HG02840 (cell line): Measurements from ENCODE around the gene CASS4.
"Not testable (repeated sequence)": the region's sequence is repeated elsewhere in the genome, so short reads cannot be mapped to it uniquely, and the experiment has no call there.

ENCODE experiments used
- ATAC-seq: cut with Tn5 transposase; IDR thresholded peaks from one replicate; pipeline ENCODE4 v1.9.1; 2021; ENCODE audit warnings: mild to moderate bottlenecking, moderate library complexity, moderate number of reproducible peaks; ENCODE audit not compliant: unreplicated experiment, low FRiP score

Gene CASS4

DNA sequence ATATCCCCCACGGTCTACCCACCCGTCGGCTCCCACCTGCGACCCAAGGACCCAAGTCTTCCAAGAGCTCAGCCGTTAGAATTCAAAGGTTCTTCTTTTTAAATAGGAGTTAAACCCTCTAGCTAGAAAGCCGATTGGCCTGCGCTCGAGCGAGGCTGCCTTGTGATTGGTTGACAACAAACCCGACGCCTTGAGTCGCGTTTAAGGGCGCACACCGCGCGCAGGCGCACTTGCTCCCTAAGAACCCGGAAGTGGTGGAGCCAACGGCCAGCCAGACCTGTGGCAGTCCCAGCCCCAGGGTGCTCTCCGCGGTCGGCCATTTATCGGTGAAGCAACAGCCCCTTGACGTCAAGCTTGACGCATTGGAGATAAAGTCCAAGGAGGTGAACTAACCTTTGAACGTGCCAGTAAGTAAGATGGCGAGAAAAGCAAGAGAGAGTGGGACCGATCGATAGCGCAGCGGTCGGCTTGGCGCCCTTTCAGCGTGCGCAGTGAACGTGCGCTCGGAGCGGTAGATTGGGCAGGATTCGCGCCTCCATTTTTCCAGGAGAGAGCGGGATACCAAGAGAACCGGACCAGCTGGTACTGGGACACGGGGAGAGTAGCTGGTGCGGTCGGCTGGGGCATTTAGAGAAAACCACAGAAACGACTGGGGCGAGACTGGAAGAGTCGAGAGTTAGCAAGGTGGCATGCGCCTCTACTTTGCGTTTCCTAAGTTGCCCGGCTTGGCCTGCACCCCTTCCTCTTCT lies 19.8 kb upstream of the CASS4 start, which contains the start of the genes AURKA and CSTF1:
AURKA (minus strand) TSS at position 84 of the 749 bp plus-strand sequence. CDS start 4,018 bp downstream, outside the sequence.
CSTF1 (plus strand) TSS at position 514 of the 749 bp plus-strand sequence. CDS start 2,908 bp downstream, outside the sequence.
- ATAC-seq, result peak; percentile 96

DNA sequence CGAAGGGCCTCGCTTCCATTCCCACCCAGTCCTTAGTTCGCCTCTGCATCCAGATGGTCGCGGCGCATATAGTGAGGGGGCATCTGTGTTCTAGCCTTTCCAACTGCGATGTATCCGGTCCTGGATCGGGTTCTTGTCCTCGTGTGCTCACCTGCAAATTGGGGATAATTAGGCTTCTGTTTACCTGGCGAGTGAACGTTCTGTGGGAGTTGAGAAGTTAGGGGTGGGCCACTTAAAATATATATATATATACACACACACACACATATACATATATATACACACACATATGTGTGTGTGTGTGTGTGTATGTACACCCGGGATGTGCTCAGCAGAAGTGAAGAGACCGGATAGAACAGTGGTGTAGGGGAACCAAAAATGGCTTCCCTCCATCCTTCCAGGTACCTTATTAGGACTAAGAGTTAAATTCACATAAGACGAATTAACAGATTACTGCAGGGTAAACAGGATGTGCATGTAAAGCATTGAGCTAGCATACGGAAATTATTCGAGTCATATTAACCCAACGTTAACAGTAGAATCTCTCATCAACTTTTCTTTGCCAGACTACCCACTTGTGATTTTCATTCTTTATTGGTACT lies 19.1 kb upstream of the CASS4 start:
- ATAC-seq, result no peak

DNA sequence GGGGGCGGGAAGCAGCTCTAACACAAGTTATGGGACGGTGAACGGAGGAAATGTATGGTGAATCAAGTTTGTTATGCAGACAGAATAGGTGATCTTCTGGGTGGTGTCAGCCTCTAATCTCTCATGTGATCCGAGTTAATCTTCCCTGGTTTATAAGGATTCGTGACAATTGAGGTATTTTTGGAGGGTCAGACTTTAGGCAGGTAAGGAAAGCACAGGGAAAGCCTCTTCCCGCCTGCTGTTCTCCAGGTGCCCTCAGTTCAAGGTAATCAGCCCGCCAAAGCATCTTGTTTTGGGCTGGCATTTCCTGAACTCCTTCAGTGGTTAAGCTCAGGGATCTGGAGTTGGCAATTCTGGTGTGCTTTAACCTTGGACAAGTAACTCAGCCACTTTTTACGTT lies 18.4 kb upstream of the CASS4 start:
- no peak for ATAC-seq

DNA sequence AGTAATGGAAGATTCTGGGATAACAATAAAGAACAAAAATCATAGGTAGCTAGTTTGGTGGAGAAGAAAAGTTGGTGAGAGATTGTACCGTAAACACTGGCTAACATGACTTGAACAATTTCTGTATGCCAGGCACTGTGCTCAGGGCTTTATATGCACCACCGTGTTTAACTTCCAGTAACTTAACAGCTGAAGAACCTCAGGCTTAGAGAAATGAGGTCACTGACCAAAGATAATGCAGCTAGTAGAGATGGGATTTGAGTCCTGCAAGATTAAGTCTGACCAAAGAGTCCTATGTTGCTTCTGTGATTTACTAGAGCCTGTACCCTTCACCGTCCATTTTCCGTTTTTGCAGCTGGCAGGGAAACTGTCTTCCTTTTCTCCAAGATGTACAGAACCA lies 16.9 kb upstream of the CASS4 start:
- no peak for ATAC-seq

DNA sequence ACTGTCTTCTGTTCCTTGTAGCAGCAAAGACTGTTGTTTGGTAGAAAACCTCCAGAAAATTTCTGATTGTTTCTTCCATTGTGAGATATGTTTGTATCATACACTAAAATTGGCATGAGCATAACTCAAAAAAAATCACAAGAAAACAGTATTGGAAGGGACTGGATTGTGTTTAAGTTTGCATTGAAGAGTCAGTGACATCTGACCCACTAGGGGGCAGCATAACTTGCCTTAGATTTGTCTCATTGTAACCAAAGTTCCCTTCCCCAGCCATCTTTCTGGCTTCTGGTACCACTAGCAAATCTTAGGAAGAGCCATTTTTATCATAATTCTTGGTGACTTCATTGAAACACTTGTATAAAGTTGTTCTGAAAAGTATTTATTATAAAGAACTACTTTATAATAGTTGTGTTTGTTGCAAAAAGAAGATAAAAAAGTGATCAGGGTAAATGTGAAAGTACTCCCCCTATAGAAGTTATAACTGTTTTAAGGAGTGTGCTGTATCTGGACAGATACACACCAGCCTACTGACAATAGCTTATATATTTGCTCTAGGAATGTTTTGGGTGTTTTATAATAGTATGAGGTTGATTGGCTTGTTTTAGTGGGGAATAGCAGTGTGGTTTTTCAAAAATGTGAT lies 11.9 kb upstream of the CASS4 start:
- ATAC-seq, result no peak

DNA sequence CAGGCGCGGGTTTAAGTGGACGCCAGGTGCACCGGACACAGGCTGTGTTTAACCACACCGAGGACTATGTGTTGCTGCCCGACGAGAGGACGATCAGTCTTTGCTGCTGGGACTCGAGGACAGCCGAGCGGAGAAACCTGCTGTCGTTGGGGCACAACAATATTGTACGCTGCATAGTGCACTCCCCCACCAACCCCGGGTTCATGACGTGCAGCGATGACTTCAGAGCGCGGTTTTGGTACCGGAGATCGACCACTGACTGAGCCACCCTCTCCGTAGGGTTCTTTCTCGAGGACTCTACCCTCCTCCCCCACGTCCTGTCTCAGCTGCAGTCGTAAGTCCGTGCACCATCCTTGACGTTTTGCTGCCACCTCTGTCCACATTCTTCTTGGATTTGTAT lies 8.6 kb upstream of the CASS4 start:
- no peak for ATAC-seq

DNA sequence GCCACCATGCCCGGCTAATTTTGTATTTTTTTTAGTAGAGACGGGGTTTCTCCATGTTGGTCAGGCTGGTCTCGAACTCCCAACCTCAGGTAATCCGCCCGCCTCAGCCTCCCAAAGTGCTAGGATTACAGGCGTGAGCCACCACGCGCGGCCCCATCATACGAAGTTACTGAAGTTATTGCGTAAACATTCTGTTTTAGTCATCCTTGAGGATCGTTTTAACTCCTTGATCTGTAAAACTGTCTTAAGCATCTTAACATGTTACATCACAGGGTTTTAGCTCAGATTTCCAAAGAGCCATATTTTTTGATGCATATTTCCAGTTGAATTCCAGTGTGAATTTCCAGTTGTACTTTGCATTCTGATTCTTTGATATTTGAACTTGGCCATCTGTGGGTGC lies 6.7 kb upstream of the CASS4 start:
- not testable (repeated sequence) for ATAC-seq

DNA sequence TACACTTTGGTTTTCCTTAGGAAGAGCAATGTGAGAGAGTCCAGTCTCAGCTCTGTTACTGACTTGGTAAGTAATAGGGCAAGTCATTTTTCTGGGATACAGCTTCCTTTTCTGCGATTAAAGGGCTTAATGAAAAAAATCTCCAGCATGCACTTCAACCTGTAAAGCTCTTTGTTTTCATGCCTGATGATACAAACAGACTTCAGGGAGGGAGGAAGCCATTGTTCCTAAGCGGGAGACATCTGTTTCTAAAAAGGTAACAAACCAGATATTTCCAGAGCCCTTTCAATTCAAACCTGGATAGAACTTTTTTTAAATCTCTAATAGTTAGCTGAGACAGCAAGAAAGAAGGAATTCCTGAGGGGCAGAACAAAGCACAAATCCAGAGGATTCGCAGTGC lies 5.2 kb upstream of the CASS4 start:
- no peak for ATAC-seq

DNA sequence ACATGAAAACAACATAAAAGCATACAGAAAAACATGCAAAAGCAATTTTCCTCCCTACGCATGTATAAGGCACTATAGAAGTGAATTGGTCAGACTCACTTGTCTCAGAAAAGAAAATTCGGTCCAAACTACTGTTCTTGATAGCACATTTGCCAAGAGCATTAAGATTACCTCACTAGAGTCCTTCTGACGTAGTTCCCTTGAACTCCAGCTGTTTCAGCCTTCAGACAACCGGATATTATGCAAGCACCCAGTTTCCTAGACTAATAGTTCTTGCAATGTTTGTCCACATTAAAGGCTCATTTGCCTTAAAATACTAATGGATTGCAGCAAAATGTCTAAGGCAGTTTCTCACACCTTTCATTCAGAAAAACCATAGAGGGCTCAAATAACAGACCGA lies 2.5 kb upstream of the CASS4 start:
- ATAC-seq, result no peak

DNA sequence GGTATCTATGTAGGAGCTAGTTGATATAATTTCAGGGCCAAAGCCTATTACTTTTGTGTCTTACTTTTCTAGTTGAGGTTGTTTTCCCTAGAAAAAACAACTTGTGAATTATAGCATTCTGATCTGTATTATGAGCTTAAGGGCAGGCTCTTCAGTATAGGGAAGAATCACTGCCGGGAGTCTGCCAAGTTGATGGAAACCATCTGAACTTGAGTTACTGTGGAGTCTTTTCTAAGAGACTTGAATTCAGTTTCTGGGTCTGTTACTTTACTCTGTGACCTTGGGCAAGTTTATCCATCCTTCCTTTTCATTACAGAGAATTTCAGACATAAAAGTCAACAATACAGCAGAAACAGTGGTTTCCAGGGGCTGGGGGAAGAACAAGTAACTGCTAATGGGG lies 2.1 kb upstream of the CASS4 start:
- no peak for ATAC-seq

DNA sequence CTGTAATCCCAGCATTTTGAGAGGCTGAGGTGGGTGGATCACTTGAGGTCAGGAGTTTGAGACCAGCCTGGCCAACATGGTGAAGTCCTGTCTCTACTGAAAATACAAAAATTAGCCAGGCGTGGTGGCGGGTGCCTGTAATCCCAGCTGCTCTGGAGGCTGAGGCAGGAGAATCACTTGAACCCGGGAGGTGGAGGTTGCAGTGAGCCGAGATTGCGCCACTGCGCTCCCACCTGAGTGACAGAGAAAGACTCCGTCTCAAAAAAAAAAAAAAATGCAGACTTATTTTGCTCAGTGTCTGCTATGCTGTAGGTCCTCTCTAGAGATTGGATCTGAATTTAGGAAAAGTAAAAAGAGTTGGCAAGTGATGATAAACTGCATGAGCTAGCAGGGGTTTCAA lies 773 bp upstream of the CASS4 start:
- ATAC-seq, result not testable (repeated sequence)

DNA sequence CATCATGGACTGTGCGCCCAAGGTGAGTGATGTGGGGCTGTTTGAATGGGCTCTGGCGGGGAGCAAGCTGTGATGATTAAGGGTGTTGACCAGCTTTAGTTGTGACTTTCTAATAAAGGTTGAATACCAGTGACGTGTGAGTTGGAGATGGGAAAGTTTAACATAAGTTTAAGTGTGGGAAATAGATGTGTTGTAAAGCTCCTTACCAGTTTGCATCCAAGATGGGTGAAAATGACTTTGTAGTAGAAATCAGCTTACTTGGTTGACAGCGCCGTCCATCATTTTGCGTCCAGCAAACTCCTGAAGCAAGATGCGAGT lies 372 bp downstream of the CASS4 start:
- ATAC-seq, result no peak

DNA sequence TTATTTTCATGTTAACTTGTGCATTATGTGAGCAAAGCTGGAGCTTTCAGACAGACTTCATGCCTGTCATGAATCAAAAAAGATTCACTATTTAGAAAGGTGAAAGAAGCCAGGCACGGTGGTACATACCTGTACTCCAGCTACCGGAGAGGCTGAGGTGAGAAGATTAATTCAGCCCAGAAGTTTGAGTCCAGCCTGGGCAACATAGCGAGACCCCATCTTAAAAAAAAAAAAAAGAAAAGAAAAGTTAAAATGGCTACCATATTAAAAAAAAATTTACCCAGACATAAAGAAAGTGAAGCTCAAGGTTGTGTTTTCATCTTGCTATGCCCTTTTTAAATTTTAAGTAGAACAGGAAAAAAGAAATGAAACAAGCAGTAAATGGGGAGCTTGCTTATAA lies 889 bp downstream of the CASS4 start:
- no peak for ATAC-seq

DNA sequence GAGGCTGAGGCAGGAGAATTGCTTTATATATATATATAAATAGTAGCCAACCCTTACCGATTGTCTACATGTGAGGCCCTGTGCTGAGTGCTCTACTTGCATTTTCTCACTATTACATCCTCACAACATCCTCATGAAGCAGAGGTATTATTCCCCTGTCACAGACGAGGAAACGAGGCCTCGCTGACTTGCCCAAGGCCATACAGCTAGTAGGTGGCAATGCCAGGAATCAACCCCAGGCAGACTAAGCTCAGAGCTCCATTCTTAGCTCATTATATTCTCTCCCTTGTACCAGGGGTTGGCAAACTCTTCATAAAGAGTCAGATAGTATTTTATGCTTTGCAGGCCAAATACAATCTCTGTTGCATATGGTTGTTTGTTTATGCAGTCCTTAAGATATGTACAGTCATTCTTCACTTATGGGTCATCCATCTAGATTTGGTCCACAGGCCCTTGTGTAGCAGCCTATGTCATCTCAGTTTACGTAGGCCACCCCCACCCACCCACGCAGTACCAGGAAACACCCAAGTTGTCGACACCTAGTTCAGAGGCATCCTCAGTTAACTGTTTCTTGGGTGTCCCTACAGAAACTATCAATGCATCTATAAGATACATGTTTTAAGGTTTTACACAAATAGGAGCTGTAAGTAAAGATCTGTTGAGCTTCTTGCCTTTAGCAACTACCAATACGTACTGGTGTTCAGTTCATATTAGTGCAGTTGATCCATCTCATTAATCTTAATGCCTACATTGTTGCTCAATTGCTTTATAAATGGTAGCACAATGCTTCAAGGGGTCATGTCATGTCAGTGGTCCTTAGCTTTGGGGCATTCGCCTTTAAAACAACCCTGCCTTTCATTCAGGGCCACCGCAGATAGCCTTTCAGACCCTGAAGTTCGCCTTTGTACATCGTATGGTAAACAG lies 3.0 kb downstream of the CASS4 start:
- no peak for ATAC-seq

DNA sequence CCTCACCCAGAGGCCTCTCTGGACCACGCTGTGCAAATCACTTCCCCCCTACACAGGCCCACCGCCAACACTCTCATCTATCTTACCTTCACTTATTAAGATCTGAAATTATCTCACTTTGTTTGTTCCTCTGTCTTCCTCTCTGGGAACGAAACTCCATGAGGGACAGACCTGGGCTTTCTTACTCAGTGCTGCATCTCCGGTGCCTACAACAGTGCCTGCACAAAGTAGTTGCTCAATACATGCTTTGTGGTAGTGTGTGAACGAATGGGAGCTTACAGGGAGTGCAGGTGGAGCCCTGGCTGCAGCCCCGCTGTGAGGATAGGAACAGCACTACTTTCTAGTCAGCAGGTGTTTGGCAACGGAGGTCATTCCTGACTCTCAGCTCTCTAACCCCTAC lies 5.3 kb downstream of the CASS4 start:
- no peak for ATAC-seq

DNA sequence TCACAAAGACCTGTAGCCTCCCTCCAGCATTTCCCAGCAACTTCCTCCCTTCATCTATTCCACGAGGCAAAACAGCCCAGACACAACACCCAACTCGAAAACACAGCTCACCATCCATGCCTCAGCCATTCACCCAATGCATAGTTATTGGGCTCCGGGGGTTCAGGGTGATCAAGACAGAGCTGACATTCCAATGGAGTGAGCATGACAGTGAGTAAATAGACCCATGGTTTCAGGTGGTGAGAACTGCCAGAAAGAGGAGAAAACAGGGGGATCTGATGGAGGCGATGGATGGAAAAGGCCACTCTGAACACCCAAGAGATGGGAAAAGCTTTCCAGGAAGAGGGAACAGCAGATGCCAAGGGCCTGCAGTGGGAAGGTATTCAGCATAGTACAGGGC lies 5.9 kb downstream of the CASS4 start:
- ATAC-seq, result no peak

DNA sequence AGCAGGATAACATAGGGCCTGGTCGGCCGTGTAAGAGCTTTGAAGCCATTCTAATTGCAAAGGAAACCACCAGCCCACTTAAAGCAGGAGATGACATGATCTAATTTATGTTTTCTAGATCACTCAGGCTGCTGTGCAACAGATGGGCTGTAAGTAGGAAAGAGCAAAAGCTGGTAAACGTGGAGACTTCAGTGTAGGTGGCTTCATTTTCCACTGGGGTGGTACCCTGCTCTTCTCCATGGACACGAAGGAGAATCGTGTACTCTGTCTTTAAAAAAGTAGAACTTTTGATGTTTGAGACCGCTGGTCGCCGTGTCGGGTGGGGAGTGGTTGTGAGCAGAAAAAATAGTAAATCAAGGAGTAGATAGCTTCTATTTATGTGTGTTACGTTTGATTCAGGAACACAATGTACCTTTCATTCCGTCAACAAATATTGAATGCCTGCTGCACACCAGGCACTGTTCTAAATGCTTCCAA lies 6.4 kb downstream of the CASS4 start:
- ATAC-seq, result no peak

DNA sequence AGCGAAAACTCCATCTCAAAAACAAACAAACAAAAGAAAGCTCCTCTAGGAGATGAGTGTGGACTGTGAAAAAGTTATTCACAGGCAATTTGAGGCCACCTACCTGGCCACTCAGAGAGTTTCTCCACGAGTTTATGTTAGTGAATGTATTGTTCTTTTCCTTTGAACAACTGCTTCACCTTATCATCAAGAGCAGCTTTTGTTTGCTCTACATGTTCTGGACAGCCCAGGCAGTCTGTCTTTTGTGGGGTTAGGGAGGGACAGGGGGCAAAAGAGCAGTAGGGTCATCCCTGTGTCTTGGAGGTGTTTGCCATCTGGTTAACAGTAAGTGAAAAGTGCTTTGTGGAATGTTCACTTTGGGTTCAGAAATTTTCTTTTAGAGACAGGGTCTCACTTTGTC lies 8.0 kb downstream of the CASS4 start:
- no peak for ATAC-seq

DNA sequence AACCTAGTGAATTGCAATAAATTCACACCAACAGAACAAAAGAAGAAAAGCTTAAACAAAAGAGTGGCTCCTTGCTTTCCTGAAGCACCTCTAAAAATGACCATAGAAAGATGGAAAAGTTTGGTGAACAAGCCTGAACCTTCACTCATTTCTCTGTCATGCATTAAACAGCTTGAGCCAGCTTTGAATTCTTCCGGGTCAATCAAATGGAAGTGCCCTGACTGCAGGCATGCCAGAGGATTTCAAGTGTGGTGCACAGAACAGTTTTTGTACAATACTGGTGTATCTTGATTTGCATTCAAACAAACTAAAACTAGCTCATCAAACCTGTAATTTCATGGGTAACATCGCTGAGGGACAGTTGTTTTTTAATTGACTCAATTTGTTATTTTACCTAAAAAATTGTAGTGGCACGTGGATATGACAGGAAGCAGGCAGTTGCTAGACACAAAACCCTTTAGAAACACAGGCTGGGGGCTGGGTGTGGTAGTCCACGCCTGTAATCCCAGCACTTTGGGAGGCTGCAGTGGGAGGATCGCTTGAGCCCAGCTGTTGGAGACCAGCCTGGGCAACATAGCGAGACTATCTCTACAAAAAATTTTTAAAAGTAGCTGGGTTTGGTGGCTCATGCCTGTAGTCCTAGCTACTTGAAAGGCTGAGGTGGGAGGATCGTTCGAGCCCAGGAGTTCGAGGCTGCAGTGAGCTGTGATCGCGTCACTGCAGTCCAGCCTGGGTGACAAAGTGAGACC lies 9.1 kb downstream of the CASS4 start:
- ATAC-seq, result no peak
